GM23248 (cell line): ENCODE results near the gene RGS5.

Source experiments
- EZH2 ChIP-seq: fragments of 200-600 bp; sonication (generic); IDR thresholded peaks from 2 replicates; pipeline ENCODE4 v1.6.1; 2018; ENCODE audit warnings: antibody characterized with exemption, mild to moderate bottlenecking; ENCODE audit not compliant: insufficient read depth, poor library complexity, severe bottlenecking
- EZH2phosphoT487 ChIP-seq: fragments of 200-600 bp; sonication (generic); IDR thresholded peaks from 2 replicates; pipeline ENCODE4 v1.6.1; 2018; ENCODE audit warnings: antibody characterized with exemption, moderate library complexity, mild to moderate bottlenecking, low read depth; ENCODE audit not compliant: insufficient read depth

DNA sequence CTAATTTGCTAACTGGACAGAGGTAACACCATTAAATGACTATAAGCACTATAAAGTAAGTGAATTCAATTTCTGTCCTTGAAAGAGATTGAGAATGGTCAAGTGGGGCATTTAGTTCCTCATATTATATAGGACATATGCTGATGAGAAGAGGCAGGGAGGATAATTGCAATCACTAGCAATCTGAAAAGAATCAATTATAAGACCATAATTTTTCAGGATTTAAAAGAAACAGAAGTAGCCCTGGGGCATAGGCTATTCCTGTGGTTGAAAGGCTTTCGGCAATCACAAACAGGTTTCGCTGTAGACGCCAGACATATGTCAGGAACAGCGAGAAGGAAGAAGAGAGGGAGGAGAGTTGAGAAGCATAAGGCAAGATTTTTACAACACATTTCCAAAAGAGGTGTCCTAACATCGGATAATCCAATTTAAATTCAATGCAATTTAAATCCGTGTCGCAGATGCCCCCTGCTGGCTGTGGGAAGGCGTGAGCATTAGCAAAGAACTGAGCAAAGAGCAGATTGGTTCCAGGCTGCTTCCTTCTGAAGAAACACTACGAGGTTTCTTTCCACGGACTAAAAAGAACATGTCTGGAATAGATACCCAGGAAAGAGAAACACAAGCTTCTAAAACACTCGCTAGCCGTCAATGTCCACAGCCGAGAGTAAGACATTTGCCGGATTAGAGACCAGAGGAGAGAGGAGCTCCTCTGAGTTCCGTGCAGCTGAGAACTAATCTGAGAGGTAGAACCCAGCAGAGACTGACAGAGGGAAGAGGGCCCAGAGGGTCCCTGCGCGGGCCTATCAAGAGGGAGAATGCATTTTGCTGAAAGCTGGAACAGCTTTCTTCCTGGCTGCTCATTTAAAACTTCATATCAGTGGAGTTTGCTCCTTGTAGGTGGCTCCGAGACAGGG, 27.9 kb downstream of the RGS5 start:
- TF ChIP-seq EZH2phosphoT487: no peak
- no peak for TF ChIP-seq EZH2
